ENCODE measurements around the gene MSRB3.
A peak's percentile ranks its signal among the peaks of the same experiment; 100 is the strongest.
"Not testable (repeated sequence)": the region's sequence is repeated elsewhere in the genome, so short reads cannot be mapped to it uniquely, and the experiment has no call there.

The MSRB3 gene

GRCh38 chr12:65278576-65279368 is at the start of gene MSRB3:
Gene MSRB3 (plus strand): TSS chr12:65278683. CDS start chr12:65308580, 29,897 bp downstream.
- DNase-seq, result no peak

GRCh38 chr12:65229441-65229840 is 49.0 kb upstream of the MSRB3 start:
- no peak for DNase-seq

GRCh38 chr12:65232476-65233077 is 45.9 kb upstream of the MSRB3 start:
- peak; percentile 24 for DNase-seq

DNA sequence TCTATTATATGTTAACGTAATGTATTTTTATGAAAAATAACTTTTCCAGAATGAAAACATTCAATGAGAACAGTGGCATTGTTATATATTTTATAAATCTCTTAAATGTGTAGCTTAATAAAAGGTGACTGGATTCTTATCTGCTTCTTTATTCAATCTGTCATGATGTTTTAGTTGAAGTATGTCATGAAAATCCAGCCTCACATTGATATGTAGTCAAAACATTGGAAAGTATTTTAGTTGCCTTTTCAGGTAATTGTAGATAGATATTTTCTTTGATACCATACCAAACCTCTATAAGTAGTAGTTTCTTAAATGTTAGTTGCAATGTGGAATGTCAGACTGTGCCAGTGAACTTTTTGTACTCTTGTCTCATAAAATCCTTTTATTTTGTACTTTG is 41.3 kb upstream of the MSRB3 start:
- DNase-seq, result no peak

GRCh38 chr12:65238609-65239008 is 39.9 kb upstream of the MSRB3 start:
- no peak for DNase-seq

DNA sequence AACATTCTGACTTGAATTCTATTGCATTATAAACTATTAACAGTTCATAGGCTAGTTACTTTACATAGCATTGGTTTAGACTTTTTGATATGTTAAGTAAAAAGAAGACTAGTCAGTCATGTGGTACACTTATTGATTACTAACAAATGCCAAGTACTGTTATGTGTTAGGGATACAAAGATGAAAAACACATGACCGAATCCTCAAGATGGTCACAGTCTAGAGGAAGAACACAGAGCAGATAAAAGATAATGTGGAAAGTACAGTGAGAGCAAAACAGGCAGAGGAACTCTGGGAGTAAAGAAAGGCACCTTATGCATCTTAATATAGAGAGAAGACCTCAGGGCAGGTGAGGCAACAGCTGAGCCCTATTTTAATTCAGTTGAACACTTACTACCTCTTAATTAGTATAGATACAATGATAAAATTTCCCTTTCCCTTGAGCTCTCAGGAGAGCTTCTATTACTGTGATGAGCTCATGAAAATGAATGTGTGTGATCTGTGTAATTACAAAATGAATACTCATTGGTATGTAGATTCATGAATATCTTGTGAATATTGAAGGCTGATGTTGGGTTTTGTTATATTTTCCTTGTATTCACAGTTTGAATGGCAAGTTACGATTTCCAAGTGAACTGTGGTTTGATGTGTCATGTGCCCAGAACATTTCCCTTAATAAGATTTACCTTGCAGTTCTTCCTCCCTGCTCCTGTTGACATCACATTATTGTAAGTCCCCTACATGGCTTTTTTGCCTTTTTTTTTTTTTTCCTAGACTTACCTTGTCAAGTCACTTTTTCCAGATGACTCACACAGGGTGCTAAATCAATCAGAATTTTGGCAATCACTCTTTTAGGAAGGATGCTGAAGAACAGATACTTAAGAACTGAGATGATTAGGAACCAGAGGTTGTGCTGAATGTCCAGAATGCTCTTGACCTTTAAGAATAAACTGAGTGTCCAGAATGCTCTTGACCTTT is 29.5 kb upstream of the MSRB3 start:
- no peak for DNase-seq

DNA sequence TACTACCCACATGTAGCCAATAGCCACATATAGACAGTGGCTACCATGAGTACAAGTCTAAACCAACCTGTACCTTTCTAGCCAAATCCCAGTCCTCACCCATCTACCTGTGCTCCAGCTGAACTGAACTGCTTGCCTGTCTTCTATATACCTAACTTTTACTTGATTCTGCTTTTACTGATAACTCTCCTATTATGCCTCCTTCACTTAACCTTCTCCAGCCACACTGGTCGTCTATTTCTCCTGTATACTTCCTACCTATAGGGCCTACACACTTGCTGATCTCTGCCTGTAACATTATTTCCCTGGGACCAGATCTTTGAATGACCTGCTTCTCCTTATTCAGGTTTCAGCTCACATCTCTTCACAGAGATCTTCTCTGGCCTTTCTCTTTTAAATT is 26.0 kb upstream of the MSRB3 start:
- DNase-seq, result no peak

DNA sequence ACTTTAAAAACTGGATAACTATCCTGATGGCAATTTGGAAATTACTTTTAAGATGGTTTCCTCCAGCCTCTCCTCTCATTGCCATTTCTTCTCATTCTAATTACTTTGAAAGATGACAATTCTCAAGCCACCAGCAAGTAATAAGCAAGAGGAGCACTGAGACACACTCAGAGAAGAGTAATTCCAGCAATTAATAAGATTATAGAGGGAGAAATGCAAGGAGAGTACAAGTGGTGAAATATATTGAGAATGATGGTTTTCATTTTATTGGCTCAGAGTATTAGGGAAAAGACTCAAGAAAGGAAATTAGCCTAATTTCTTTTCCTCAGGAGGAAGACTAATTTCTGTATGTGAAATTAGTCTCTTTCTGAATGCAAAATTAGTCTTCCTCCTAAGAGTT is 20.5 kb upstream of the MSRB3 start:
- no peak for DNase-seq

DNA sequence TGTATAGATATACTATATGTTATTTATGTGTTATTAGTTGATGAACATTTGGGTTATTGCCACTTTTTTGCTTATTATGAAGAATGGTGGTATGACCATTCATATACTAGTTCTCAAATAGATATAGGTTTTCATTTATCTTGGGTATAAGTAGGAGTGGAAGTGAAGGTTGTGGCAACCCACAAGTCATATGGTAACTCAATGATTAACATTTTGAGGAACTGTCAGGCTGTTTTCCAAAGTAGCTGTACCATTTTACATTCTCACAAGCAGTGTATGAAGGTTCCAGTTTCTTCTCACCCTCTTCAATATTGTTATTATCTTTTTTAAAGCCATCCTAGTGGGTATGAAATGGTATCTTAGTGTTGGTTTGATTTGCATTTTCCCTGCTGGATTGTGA is 19.0 kb upstream of the MSRB3 start:
- no peak for DNase-seq

DNA sequence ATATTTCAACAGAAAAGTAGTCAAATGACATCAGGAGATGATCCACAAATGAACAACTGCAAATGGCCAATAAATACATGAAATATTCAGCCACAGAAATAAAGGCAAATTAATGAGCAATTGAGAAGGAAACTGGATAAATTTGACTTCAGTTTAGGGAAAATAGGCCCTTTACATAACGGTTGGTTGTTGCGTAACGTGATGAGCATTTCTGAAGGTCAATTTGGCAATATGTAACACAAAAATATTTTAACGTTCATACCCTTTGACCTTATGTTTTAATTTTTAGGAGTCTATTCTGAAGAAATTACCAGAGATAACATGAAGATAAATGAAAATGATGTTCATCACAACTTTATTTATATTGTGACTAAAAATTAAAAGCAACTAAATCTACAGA is 14.7 kb upstream of the MSRB3 start:
- no peak for DNase-seq

- no peak for DNase-seq
Observed at GRCh38 chr12:65266408-65266807, 12.1 kb upstream of the MSRB3 start.

DNA sequence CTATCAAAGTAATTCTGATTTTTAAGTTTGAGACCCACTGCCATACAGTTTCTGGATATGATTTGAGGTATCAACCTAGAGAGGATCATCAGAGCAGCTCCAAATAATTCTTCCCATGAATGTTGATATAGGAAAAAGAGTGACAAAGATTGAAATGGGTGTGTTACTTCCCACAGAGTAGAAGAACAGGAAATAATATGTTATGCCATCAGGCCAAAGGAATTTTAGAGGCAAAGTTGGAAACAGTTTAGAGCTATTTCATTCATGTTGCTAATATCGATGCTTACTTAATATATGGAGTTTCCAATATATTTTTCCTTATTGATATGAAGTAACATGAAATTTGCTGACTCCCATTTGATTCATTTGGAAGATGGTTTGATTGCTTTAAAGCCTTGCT is 8.9 kb upstream of the MSRB3 start:
- no peak for DNase-seq

GRCh38 chr12:65274602-65275272 is 3.7 kb upstream of the MSRB3 start:
- DNase-seq, result no peak

GRCh38 chr12:65275627-65276026 is 2.9 kb upstream of the MSRB3 start:
- no peak for DNase-seq

- no peak for DNase-seq
Observed at GRCh38 chr12:65276916-65277530, 1.5 kb upstream of the MSRB3 start.

DNA sequence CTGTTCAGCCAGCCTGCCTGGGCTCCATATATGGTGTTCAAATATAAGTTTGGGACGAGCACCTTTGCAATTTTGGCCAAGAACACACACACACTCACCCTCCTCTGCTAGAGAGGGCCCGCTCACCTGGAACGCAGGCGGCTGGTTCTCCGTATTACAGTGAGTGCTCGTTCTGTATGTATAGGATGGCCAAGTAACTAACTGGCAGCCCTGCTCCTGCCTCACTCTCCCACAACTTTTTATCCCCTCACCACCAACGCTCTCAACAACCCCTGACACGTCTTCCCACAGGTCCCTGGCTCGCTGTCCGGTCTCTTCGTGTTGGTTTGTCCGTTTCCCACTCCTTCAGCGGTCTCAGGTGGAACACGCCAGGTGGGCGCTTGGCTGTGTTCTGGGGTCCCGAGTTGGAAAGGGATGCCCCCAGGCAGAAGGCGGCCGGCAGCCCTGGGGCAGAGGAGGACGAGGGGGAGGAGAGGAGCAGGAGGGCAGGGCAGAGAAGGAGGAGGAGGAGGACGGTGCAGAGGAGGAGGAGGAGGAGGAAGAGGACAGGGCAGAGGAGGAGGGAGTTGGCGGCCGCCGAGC is 398 bp upstream of the MSRB3 start:
- no peak for DNase-seq

- no peak for DNase-seq
Observed at GRCh38 chr12:65279369-65280112, 1.1 kb downstream of the MSRB3 start.

- DNase-seq, result no peak
Observed at GRCh38 chr12:65280306-65280705, 1.8 kb downstream of the MSRB3 start.

DNA sequence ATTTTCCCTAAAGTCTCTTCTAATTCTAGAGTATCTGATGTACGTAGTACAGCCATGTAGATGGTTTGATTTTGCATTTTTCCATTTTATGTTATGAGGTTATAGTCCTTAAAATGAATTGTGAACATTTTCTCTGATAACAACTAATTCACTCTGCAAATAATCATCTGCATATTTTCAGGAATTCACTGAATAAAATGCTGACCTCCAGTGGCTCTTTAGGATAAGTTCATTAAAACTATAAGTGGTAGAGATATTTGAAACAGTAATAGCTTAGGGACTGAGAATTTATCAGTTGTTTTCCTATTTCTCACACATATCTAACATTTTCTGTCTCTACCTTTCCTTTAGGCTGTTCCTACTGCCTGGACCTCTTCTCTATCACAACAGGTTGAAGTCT is 4.4 kb downstream of the MSRB3 start:
- DNase-seq, result no peak

GRCh38 chr12:65285532-65285931 is 7.0 kb downstream of the MSRB3 start:
- DNase-seq, result not testable (repeated sequence)

GRCh38 chr12:65287426-65287825 is 8.9 kb downstream of the MSRB3 start:
- DNase-seq, result no peak
